GM12892 (cell line): Measurements from ENCODE around the gene MNS1.

Source experiments
- POLR2A ChIP-seq: IDR thresholded peaks from 2 replicates; pipeline ENCODE4 v1.6.1; 2011; ENCODE audit warnings: low read depth, low read length, control low read depth
- POLR2AphosphoS5 ChIP-seq: IDR thresholded peaks from 2 replicates; pipeline ENCODE4 v1.6.1; 2011; ENCODE audit warnings: low read depth, low read length, control low read depth

DNA sequence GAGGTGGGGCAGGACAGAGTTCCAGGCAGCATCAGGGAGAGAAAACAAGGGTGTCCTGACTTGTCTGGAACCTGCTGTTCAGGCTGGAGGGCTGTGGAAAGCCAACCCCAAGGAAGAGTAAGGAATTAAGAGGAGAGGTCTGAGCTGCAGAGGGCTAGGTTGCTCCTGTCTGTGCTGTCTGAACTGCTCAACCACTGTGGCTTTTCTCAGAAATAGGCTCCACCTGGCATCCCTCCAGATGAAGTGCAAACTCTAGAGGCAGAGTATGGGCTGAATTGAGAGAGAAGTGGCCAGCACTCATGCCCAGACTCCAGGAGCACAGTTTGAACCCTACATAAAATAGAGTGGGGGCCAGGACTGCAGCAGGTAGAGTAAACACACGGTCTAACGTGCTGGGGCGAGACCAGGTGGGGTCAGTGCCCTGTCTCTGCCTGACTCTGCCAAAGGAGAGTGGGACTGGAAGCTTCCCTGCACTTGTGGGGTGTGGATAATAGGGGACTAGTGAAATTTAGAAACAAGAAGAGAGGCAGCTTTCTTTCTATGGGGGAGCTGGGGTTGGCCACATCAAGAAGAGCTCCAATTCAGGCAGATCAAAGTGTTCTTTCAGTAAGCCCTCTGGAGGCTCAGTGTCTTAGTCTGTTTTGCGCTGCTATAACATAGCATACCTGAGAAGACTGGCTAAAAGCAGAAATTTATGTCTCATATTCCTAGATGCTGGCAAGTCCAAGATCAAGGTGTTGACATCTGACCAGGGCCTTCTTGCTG, 28.0 kb upstream of the MNS1 start:
- no peak for TF ChIP-seq POLR2AphosphoS5
- no peak for TF ChIP-seq POLR2A
